ENCODE results near the gene MYH6. TPM values are rescaled to one million over a fixed set of nuclear protein-coding genes. Genes with fewer than 3 reads are reported as not detected.
"Not testable (repeated sequence)": the region's sequence is repeated elsewhere in the genome, so short reads cannot be mapped to it uniquely, and the experiment has no call there.

MYH6 gene
- total RNA-seq = not detected

- Histone ChIP-seq H3K4me3 (no peak within 1 kb of the TSS), H3K9me3 (no peaks in the 10 kb centered on the region), H3K36me3 (no peaks in the 10 kb centered on the region), H3K27ac (no peak within 1 kb of the TSS), H3K4me1 (no peaks in the 10 kb centered on the region), H3K27me3 (no peaks in the 10 kb centered on the region)
- no peak for DNase-seq
- no peak for TF ChIP-seq POLR2A (IDR thresholded peaks at IDR 0.05)
- TF ChIP-seq CTCF (IDR thresholded peaks at IDR 0.05) = no peak
Measured at GRCh38 chr14:23407516-23408306, at the start of gene MYH6. MYH6 (minus strand) TSS chr14:23408273; CDS start chr14:23407223, 1,050 bp downstream.

GRCh38 chr14:23456883-23457586 is 49.0 kb upstream of the MYH6 start:
- H3K4me3 ChIP-seq, H3K4me1 ChIP-seq, H3K36me3 ChIP-seq, H3K27me3 ChIP-seq, H3K9me3 ChIP-seq, DNase-seq: not testable (repeated sequence)
- peak overlapping the region in 2 of 4 donors; percentile 54 to 74 for H3K27ac ChIP-seq

- H3K4me1 ChIP-seq = no peaks in the 10 kb centered on the region
- TF ChIP-seq CTCF (IDR thresholded peaks at IDR 0.05) = no peak
- no peak for TF ChIP-seq POLR2A (IDR thresholded peaks at IDR 0.05)
- H3K36me3 ChIP-seq = no peaks in the 10 kb centered on the region
- no peak overlapping the region for H3K4me3 ChIP-seq
- no peak for DNase-seq
- H3K27me3 ChIP-seq = no peaks in the 10 kb centered on the region
- H3K9me3 ChIP-seq = no peaks in the 10 kb centered on the region
- H3K27ac ChIP-seq = no peak overlapping the region
Measured at GRCh38 chr14:23454445-23454856, 46.4 kb upstream of the MYH6 start.

- no peak for TF ChIP-seq CTCF (IDR thresholded peaks at IDR 0.05)
- TF ChIP-seq POLR2A (IDR thresholded peaks at IDR 0.05) = no peak
- Histone ChIP-seq H3K27me3 (no peaks in the 10 kb centered on the region), H3K27ac (no peak overlapping the region), H3K9me3 (no peaks in the 10 kb centered on the region), H3K4me3 (no peak overlapping the region), H3K4me1 (peaks cover 0 to 12% (median 0%) of the 10 kb centered on the region in 4 donors), H3K36me3 (no peaks in the 10 kb centered on the region)
- no peak for DNase-seq
Measured at GRCh38 chr14:23452237-23452636, 44.2 kb upstream of the MYH6 start.

GRCh38 chr14:23450379-23450778 is 42.3 kb upstream of the MYH6 start:
- TF ChIP-seq POLR2A (IDR thresholded peaks at IDR 0.05) (no peak), CTCF (IDR thresholded peaks at IDR 0.05) (no peak)
- H3K36me3 ChIP-seq = no peaks in the 10 kb centered on the region
- H3K4me3 ChIP-seq = no peak overlapping the region
- no peaks in the 10 kb centered on the region for H3K9me3 ChIP-seq
- DNase-seq = no peak
- H3K4me1 ChIP-seq = peaks cover 0 to 23% (median 0%) of the 10 kb centered on the region in 4 donors
- H3K27ac ChIP-seq = no peak overlapping the region
- no peaks in the 10 kb centered on the region for H3K27me3 ChIP-seq

GRCh38 chr14:23449314-23449713 is 41.2 kb upstream of the MYH6 start:
- Histone ChIP-seq H3K27ac (no peak overlapping the region), H3K4me1 (peaks cover 0 to 23% (median 0%) of the 10 kb centered on the region in 4 donors), H3K9me3 (no peaks in the 10 kb centered on the region), H3K27me3 (no peaks in the 10 kb centered on the region), H3K4me3 (no peak overlapping the region), H3K36me3 (no peaks in the 10 kb centered on the region)
- DNase-seq = peak in 1 of 3 donors; percentile 11
- no peak for TF ChIP-seq POLR2A (IDR thresholded peaks at IDR 0.05)
- no peak for TF ChIP-seq CTCF (IDR thresholded peaks at IDR 0.05)
